ENCODE results near the gene RXRB. TPM values are rescaled to one million over a fixed set of nuclear protein-coding genes. Genes with fewer than 3 reads are reported as not detected.
A peak's percentile ranks its signal among the peaks of the same experiment; 100 is the strongest.

Gene RXRB
- total and polyA plus RNA-seq, 2 donors (not counting 1 experiment from before 2014, with no cell fraction given), result 88.3 to 99.9 TPM

DNA sequence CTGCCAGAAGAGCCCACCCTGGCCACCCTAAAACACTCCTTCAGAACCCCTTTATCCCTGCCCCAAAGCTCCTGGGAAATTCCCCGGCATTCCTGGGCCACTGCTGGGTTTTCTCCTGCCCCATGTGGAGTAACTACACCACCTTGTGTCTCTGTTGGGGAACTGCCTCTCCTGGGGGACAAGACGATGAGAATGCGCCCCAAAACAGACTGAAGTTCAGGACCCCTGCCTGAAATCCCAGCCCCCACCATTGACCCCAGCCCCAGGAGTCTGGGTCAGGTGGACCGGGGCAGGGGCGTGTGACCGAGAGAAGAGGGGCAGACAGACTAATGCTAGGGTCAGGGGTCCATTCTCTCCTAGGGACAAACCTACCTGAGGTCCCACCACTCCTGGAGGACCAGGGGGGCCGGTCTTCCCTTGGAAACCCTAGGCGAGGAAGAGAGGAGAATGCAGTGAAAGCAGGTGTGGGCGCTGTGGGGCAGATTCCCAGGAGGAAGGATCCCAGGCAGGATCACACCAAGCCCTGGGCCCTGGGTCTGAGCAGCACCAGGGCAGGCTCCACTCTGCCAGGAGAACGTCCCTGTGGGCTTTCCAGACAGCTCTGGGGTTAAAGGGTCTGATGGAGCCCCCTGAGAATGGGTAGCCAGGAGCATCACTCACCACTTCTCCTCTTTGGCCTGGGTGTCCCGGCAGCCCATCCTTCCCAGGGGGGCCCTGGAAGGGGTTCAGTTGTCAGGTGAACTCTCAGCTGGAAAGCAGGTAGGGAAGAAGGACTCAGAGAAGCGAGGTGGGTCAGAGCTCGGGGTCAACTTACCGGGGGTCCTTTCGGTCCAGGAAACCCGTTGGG, 27.6 kb downstream of the RXRB start:
- H3K4me2 ChIP-seq (replicated peaks; ENCODE audit: low read depth, low read length, poor library complexity, severe bottlenecking), result no peak overlapping the region
- Mint-ChIP-seq H3K27me3 (peaks cover 23% of the 10 kb centered on the region), H3K9me3 (ENCODE audit: insufficient read depth) (no peaks in the 10 kb centered on the region), H3K27ac (no peak overlapping the region), H3K4me3 (no peak overlapping the region), H3K4me1 (peaks cover 9% of the 10 kb centered on the region)
- H3K36me3 ChIP-seq (replicated peaks in 1 of 2; ENCODE audit: control extremely low read depth in 1 of 2, control insufficient read depth in 1 of 2, extremely low read depth in 1 of 2, insufficient read depth in 2 of 2, low read length in 1 of 2), result no peaks in the 10 kb centered on the region
- H3K9ac ChIP-seq (ENCODE audit: low read length), result no peak overlapping the region
- WGBS (ENCODE audit: insufficient coverage), result 50% methylated on average over 12 of the region's 16 CpGs
- no peaks in the 10 kb centered on the region for H3K79me2 ChIP-seq (ENCODE audit: control insufficient read depth, insufficient read depth, low read length)
- ATAC-seq (ENCODE audit: low read depth) (no peak), DNase-seq (peak; percentile 58)
- H3K4me1 ChIP-seq (ENCODE audit: control insufficient read depth in 2 of 2, insufficient read depth in 2 of 2, low read length in 2 of 2), result peaks cover 0 to 10% of the 10 kb centered on the region in 2 donors
- no peak overlapping the region for H3K27ac ChIP-seq (ENCODE audit: low read length in 2 of 2)
- no peak overlapping the region for H2AFZ ChIP-seq (ENCODE audit: insufficient read depth, low read depth, low read length, poor library complexity, severe bottlenecking)
- no peaks in the 10 kb centered on the region for H4K20me1 ChIP-seq (ENCODE audit: control insufficient read depth, insufficient read depth, low read length, poor library complexity, severe bottlenecking)
- ChIA-PET POLR2A (interaction anchor here (0.9 to 1.0 kb wide), 2 partner anchors 36 to 99 kb away, joined by 3 read pairs; partner anchors contain the start of genes RING1, RPS18 and VPS52), CTCF (interaction anchor here (0.6 to 2.4 kb wide), 14 partner anchors 11 to 1165 kb away, joined by 3 to 15 read pairs (median 3); no protein-coding TSS in a partner anchor)
- no peak for TF ChIP-seq EZH2 (IDR thresholded peaks at IDR 0.05; ENCODE audit: borderline replicate concordance, insufficient read depth, low read depth, low read length, poor library complexity, severe bottlenecking)
- TF ChIP-seq, protein P1, sequence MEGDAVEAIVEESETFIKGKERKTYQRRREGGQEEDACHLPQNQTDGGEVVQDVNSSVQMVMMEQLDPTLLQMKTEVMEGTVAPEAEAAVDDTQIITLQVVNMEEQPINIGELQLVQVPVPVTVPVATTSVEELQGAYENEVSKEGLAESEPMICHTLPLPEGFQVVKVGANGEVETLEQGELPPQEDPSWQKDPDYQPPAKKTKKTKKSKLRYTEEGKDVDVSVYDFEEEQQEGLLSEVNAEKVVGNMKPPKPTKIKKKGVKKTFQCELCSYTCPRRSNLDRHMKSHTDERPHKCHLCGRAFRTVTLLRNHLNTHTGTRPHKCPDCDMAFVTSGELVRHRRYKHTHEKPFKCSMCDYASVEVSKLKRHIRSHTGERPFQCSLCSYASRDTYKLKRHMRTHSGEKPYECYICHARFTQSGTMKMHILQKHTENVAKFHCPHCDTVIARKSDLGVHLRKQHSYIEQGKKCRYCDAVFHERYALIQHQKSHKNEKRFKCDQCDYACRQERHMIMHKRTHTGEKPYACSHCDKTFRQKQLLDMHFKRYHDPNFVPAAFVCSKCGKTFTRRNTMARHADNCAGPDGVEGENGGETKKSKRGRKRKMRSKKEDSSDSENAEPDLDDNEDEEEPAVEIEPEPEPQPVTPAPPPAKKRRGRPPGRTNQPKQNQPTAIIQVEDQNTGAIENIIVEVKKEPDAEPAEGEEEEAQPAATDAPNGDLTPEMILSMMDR (IDR thresholded peaks at IDR 0.05), result peak; percentile 48
- H3K9me3 ChIP-seq (ENCODE audit: control extremely low read depth in 1 of 3, control insufficient read depth in 2 of 3, insufficient read depth in 1 of 3, low read length in 2 of 3), result no peaks in the 10 kb centered on the region
- H3K4me3 ChIP-seq (ENCODE audit: control extremely low read depth in 1 of 5, extremely low read depth in 1 of 5, insufficient read depth in 1 of 5, low read depth in 2 of 5, low read length in 4 of 5), result no peak overlapping the region
- H3K27me3 ChIP-seq (replicated peaks in 1 of 4; ENCODE audit: control extremely low read depth in 1 of 4, control insufficient read depth in 3 of 4, insufficient read depth in 4 of 4, low read length in 3 of 4), result peaks cover 0 to 14% (median 6%) of the 10 kb centered on the region in 4 experiments
- intact Hi-C loops (cut with micrococcal nuclease), result loop anchor here (1.0 kb wide), 1 partner anchor 173 kb away; no protein-coding TSS in a partner anchor

Measured in B cell (primary cell).